Mammary epithelial cell (primary cell): ENCODE data around the gene SLCO4A1.

Experiments
- EZH2 ChIP-seq: IDR thresholded peaks from 2 replicates; pipeline ENCODE4 v1.6.1; 2012; ENCODE audit warnings: low read length, inconsistent platforms, borderline replicate concordance
- TF ChIP-seq, protein P1 (sequence below), 2 donors: IDR thresholded peaks in 1 of 2; conservative IDR thresholded peaks in 1 of 2; 2 replicates each; pipeline ENCODE4 v1.5.1; 2011 to 2012; ENCODE audit warnings: inconsistent platforms in 2 of 2, low read length in 2 of 2, mild to moderate bottlenecking in 2 of 2, control low read depth in 1 of 2, low read depth in 1 of 2; ENCODE audit not compliant: insufficient read depth in 1 of 2; ENCODE audit errors: extremely low read depth in 1 of 2

DNA sequence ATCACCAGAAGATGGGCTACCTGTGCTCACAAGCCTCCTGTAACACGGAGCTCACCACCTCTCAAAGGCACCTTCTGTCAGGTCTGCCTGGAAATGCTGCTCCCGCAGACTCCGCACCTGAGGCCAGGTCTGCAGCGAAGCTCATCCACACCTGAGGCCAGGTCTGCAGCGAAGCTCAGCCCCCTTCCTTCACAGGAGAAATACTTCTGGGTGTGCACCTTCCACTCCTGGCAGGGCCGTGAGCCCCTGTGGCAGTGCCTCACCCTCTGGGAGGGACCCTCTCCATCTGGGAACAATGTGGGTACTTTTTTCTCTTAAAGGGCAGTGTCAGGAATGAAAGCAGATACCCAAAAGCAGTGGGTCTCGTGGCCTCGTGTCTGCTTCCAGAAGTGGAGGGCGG is 1.4 kb upstream of the SLCO4A1 start:
- TF ChIP-seq, protein P1, sequence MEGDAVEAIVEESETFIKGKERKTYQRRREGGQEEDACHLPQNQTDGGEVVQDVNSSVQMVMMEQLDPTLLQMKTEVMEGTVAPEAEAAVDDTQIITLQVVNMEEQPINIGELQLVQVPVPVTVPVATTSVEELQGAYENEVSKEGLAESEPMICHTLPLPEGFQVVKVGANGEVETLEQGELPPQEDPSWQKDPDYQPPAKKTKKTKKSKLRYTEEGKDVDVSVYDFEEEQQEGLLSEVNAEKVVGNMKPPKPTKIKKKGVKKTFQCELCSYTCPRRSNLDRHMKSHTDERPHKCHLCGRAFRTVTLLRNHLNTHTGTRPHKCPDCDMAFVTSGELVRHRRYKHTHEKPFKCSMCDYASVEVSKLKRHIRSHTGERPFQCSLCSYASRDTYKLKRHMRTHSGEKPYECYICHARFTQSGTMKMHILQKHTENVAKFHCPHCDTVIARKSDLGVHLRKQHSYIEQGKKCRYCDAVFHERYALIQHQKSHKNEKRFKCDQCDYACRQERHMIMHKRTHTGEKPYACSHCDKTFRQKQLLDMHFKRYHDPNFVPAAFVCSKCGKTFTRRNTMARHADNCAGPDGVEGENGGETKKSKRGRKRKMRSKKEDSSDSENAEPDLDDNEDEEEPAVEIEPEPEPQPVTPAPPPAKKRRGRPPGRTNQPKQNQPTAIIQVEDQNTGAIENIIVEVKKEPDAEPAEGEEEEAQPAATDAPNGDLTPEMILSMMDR (conservative IDR thresholded peaks at IDR 0.05 in 1 of 2, IDR thresholded peaks at IDR 0.05 in 1 of 2; ENCODE audit: extremely low read depth in 1 of 2, insufficient read depth in 1 of 2, low read depth in 1 of 2, low read length in 2 of 2) = no peak
- TF ChIP-seq EZH2 = no peak
